Activated CD4-positive, alpha-beta T cell treated with anti-CD3 and anti-CD28 coated beads for 48 hours (primary cell): Measurements from ENCODE around the gene NEK1.
"Not testable (repeated sequence)": the region's sequence is repeated elsewhere in the genome, so short reads cannot be mapped to it uniquely, and the experiment has no call there.

Experiments used
- DNase-seq: peaks from one replicate; pipeline ENCODE4 v3.0.0-alpha.2; 2020

NEK1 gene

DNA sequence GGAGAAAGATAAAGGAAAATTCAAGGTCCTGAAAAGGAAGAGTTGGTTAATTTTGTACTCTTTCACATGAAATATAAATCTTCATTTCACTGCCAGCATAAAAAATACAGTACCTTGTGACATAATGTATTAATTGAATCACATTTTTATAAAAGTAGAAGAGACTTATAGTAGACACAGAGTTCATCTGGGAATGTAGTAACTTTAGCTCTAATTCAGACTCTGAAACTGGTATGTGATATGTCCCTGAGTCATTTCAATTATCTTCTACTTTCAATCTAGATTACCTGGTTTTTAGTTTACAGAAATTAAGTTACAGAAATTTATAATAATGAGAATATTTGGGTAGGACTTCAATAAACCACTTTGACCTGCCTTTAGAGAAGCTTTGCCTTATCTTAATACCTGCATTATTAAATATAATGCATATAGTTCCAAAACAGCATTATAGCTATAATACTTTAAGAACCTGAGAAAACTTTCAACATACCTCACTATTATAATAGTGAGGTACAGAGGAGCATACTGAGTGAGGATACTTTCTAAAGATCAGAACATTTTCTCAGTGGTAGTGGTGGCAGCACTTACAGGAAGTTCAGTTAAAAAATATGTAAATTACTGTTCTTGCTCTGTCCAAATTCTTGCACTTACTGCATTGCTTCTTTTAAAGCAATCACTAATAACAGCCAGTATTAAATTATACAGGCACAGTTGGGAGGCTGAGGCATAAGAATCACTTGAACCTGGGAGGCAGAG, 11.2 kb downstream of the NEK1 start:
- no peak for DNase-seq

DNA sequence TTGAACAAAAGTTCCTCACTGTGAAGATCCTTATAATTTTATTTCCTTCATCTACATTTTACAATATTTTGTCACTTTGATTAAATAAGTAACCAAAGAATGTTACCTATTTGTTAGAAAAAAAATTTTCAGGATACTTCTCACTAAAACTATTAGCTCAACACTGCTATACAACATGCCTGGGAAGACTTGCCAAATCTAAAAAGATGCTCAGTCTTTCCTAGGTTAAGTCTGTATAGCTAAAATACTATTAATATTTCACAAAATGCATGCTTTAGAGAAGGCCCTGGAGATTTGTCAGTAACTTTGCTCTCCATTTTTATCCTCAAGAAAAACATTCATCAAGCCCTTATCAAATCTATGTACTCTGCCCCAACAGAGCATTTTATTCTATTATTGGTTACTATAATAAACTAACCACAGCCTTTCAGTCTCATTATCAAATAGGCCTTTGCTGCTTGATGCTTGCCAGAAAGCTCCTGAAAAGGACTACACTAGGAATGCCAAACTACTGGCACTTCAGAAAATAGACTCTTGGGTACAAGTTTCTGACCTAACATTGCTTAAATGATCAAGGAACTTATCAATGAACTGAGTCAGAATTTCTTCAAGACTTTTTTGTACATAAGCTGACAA, 17.7 kb downstream of the NEK1 start:
- DNase-seq: no peak

DNA sequence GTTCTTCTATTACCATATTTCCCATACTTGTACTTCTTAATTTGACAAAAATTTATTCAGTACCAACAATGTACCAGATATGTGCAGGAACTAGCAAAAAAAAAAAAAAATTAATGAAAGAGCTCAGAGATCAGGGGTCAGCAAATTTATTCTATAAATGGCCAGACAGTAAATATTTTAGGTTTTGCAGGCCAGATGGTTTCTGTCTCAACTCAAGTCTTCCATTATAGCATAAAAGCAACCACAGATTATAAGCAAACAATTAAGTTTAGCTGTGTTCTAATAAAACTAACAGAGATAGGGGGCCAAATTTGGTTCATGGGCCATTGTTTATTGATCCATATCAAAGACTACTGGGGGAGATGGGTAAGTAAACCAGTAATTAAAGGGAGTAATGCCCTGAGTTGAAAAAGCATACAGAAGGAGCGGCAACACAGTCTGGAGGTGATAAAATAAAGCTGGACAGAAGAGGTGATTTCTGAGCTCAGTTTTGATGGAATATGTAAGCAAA, 19.3 kb downstream of the NEK1 start:
- DNase-seq: no peak

DNA sequence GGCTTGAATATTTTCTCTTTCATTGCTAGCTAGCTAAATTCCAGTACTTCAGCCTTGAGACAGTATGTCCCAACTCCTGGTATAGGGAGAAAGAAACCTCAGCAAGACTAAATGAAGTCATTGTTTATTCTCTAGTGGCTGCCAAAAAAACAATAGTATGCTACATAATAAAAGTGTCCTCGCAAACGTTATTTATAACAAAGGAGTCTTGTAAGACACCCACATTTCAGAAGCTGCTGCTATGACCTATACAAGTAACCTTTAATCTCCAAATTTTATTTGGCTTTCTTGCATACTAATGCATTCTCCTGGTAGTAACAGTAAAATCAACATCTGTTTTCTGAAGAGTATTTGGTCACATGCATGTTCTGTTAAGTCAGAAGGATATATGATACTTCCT, 28.8 kb downstream of the NEK1 start:
- no peak for DNase-seq

DNA sequence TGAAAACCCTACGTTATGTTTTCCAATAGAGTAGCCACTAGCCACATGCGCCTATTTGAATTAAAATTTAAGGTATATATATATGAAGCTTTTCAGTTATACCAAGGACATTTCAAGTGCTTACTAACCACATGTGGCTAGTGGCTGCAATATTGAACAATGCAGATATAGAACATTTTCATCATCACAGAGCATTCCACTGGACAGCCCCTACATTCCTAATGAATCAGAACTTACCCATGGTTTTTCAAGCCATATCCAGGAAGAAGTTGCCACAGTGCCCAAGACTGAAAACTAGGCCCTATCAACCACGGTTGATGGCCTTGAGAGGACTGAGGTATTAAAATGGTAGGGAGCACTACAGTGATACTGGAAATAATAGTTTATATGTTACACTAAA, 29.7 kb downstream of the NEK1 start:
- no peak for DNase-seq

DNA sequence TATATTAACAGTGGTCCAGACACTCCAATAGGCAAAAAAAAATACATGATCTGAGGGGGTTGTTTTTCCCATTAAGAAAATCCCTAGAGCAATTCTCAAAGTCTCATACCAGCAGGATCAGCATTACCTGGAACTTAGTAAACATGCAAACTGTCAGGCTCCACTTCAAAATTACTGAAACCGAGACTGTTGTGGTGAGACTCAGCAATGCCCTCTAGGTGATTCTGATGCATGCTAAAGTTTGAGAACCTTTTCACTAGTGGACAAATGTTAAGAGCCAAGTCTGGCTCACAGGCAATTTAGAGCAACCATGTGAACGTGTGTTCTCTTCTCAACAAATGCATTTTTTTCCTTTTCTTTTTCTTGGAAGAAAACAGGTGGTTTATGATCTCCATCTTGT, 30.2 kb downstream of the NEK1 start:
- no peak for DNase-seq

DNA sequence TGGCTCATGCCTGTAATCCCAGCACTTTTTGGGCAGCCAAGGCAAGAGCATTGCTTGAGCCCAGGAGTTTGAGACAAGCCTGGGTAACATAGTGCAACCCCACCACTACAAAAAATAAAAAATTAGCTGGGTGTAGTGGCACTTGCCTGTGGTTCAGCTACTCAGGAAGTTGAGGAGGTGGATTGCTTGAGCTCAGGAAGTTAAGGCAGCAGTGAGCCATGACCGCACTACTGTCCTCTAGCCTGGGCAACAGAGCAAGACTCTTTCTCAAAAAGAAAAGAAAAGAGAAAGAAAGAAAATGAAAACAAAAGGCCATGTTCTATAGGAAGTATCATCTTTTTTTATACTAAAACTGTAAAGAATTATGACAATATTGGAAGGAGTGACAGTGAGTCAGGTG, 38.5 kb downstream of the NEK1 start:
- DNase-seq: no peak

DNA sequence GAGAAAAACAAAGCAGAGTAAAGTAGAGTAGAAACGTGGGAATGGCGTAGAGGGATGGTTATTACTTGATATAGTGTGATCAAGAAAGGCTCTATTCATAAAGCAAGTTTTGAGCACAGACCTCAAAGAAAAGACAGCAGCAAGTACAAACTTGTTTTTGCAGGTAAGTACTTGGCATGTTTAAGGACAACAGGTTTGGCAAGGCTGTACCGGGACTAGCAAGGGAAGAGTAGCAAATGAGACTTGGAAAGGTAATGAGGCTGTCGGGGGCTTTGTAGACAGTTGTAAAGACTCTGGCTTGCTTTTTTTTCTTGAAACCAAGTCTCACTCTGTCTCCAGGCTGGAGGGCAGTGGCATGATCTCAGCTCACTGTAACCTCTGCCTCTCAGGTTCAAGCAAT, 40.9 kb downstream of the NEK1 start:
- no peak for DNase-seq

DNA sequence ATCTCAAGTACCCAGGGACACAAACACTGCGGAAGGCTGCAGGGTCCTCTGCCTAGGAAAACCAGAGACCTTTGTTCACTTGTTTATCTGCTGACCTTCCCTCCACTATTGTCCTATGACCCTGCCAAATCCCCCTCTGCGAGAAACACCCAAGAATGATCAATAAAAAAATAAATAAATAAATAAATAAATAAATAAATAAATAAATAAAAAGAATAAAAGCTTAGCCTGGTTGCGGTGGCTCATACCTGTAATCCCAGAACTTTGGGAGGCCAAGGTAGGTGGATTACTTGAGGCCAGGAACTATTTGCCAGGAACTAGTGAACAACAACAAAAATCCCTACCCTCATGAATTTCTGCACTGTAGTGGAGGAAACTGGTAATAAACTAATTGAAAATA, 41.4 kb downstream of the NEK1 start:
- DNase-seq: not testable (repeated sequence)

DNA sequence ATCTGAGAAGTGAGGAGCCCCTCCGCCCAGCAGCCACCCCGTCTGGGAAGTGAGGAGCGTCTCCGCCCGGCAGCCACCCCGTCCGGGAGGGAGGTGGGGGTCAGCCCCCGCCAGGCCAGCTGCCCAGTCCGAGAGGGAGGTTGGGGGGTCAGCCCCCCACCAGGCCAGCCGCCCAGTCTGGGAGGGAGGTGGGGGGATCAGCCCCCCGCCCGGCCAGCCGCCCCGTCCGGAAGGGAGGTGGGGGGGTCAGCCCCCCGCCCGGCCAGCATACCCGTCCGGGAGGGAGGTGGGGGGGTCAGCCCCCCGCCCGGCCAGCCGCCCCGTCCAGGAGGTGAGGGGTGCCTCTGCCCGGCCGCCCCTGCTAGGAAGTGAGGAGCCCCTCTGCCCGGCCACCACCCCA, 42.1 kb downstream of the NEK1 start:
- DNase-seq: not testable (repeated sequence)

DNA sequence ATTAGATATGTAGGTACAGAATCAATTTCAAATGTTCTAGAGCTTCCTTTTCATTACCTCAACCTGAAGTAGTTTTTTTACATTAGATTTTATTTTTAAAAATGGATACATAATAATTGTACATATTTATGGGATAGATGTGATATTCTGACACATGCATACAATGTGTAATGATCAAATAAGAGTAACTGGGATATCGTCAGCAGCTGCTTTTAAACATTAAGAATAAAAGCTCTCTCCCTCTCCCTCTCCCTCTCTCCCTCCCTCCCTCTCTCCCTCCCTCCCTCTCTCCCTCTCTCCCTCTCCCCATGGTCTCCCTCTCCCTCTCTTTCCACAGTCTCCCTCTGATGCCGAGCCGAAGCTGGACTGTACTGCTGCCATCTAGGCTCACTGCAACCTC, 43.2 kb downstream of the NEK1 start:
- DNase-seq: not testable (repeated sequence)

DNA sequence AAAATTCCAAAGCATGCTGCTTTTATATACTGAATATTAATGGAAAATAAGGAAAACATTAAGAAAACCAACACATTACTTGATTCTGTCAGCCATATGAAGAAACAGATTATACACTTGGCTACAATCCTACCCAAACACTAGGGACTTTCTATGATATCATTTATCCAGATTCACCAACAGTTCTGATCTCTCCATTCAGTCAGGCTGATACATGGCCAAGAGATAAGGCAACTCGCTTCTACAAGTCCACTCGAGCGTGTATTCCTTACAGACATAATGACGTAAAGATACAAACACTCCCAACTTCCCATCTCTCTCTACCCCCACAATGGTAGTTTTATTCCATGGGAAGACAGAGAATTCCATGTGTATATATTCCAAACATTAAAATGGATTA, 44.5 kb downstream of the NEK1 start:
- no peak for DNase-seq

DNA sequence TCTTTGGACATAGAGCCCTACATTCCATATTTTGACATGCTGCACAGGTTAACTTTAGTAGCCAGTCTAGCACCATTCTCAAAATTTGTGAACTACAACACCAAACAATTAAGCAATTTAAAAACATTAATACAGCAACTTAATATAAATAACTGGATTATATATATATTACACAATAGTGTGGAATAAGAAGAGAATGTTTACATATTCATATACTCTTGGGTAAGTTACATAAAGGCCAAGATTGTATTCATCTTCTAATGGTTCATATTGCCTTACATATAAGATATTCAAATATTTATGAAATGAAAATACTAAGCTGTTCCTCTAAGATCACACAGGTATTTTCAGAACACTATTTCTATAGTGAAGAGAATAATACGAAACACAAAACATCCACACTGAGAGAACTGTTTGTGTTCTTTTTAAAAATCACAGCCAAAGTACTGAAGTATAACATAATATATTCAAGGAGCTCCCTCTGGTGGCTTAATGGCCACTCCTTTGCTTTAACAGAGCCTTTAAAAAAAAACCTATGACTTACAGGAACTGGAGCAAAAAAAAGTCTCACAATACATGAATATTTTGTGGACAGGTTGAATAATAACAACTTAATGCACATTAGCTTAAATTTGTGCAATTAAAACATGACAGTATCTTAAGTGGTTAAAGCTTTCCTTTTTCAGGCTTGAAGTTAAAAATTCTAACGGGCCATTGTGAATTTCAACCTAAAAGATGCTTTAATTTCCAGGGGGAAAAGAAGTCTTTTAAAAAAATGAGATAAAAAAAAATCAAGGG, 46.2 kb downstream of the NEK1 start:
- DNase-seq: peak; percentile 21

DNA sequence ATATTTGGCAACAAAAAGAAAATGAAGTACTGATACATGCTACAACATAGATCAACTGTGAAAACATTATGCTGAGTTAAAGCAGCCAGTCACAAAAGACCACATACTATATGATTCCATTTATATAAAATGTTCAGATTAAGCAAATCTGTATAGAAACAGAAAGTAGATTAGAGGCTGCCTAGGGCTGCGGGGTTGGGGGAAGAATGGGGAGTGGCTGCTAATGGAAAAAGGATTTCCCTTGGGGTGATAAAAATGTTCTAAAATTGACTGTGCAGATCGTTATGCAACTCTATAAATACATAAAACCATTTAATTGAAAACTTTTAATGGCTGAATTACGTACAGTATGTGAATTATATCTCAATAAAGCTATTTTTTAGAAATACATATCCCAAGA, 46.8 kb downstream of the NEK1 start:
- DNase-seq: no peak

DNA sequence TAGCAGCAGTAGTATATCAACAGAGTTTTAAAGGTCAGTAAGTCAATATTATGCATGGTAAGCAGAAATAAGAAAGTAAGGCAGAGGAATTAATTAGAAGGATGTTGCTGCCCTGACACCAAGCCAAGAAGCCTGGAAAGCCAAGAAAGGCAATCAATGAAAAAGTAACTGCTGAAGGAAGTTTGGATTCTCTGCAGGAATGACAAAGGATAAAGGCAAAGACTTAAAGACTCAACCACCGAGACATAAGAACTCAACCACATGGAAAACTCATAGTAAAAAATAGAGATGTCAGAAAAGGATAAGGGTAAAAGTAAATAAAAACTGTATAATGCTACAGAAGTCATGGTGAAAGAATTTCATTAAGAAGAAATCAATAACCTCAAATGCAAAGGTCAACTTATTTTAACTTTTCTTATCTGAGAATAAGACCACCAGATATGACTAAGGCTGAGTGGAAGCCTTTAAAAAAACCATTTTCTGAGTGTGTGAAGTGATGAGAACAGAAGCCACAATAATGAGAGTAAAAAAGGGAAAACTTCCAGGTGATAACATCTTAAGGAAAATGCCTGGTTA, 55.2 kb downstream of the NEK1 start:
- DNase-seq: no peak

DNA sequence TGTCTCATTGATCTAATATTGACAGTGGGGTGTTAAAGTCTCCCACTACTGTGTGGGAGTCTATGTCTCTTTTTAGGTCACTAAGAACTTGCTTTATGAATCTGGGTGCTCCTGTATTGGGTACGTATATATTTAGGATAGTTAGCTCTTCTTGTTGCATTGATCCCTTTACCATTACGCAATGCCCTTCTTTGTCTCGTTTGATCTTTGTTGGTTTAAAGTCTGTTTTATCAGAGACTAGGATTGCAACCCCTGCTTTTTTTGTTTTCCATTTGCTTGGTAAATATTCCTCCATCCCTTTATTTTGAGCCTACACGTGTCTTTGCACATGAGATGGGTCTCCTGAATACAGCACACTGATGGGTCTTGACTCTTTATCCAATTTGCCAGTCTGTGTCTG, 65.8 kb downstream of the NEK1 start:
- DNase-seq: not testable (repeated sequence)

DNA sequence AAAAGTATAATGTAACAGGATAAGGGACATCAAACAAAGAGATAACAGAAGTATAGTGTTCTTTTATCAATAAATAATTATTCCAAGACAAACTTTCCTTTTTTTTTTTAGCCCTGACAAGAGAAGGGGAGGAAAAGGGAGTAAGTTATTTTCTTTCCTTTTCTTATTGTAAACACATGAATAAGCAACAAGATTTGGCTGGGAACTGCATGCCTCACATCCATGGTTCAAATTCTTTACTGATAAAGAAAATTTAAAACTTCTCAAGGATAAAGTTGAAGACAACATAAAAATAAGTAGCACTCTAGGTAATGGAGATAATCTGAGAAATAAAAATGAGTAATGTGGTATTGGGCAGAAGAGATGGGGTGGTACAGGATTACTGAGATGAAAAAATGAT, 71.6 kb downstream of the NEK1 start:
- DNase-seq: no peak

DNA sequence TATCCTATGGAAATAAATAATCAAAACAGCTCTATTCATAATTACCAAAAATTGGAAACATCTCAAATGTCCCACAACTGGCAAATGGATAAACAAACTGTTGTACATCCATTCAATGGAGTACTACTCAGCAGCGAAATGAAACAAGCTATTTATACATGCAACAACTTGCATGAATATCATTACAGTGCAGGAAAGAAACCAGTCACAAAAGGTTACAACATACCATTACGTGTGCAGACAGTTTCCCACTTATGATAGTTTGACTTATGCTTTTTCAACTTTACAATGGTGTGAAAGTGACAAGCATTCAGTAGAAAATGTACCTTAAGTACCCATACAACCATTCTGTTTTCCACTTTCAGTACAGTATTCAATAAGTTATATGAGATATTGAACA, 82.3 kb downstream of the NEK1 start:
- DNase-seq: no peak

DNA sequence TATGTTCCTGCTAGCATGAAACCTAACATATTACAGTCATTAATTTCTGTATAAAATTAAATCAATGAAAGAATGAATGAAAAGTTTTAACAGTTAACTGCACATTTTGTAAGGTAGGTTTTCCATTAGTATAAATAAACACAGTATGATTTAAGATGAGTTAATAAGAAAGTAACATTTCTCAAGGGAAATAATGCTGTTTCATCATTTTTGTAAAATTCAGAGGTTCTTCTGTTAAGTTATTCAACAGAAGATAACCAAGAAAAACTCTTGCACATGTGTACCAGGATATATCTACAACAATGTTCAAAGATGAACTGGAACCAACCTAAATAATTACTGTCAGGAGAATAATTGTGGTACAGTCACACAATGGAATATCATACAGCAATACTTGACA, 88.6 kb downstream of the NEK1 start:
- no peak for DNase-seq

DNA sequence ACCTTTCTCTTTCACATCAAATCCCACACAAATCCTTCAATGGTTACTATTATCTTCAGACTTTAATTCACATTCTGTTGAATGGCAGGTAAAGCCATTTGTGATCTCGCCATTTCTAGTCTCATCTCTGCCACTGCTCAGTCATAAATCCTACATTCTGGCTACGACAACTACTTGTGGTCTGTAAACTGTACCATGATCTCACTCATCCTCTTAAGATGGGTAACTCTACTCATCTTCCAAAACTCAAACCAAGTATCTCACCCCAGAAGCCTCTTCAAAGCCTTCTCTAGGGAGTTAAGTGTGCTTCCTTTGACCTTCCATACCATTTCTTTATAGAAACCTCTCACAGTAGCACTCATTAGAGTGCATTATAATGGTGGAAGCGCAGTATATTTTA, 101.8 kb downstream of the NEK1 start:
- DNase-seq: no peak

DNA sequence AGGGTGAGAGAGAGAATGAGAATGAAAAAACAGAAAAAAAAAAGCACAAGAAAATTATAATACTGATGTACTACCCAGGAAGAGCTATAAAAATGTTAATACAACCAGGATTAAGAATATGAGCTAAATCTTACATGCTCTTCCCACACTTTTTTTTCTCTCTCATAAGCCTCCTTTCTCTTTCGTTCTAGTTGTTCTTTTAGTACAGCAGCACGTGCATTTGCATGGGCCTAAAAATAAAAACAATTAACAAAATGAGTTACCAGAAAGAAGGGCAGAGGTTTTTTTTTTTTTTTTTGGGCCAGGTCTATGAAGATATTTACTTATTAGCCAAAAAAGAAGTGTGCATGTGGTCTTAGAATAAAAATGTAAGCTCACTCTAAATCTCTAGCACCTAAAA, 105.5 kb downstream of the NEK1 start:
- no peak for DNase-seq

DNA sequence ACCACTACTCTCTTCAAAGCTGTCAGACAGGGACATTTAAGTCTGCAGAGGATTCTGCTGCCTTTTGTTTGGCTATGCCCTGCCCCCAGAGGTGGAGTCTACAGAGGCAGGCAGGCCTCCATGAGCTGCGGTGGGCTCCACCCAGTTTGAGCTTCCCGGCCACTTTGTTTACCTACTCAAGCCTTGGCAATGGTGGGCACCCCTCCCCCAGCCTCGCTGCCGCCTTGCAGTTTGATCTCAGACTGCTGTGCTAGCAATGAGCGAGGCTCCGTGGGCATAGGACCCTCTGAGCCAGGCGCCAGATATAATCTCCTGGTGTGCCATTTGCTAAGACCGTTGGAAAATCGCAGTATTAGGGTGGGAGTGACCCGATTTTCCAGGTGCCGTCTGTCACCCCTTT, 112.5 kb downstream of the NEK1 start:
- DNase-seq: not testable (repeated sequence)

DNA sequence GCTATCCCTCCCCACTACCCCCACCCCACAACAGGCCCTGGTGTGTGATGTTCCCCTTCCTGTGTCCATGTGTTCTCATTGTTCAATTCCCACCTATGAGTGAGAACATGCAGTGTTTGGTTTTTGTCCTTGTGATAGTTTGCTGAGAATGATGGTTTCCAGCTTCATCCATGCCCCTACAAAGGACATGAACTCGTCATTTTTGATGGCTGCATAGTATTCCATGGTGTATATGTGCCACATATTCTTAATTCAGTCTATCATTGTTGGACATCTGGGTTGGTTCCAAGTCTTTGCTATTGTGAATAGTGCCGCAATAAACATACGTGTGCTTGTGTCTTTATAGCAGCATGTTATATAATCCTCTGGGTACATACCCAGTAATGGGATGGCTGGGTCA, 118.1 kb downstream of the NEK1 start:
- not testable (repeated sequence) for DNase-seq

DNA sequence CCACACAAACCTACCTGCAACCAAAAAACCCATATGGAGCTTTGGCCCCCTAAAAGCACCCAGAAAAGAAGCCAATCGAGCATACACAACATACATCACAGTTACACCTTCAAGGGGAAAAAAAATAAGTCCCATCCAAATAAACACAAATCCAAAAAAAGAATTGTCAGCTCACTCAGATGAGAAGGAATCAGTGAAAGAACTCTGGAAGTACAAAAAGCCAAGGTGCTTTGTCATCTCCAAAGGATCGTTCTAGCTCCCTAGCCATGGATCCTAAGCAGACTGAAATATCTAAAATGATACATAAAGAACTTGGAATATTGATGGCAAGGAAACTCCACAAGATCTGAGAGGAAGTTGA, 119.2 kb downstream of the NEK1 start:
- no peak for DNase-seq
